SH-SY5Y (cell line): ENCODE measurements around the gene USP7.

Source experiments
- GATA2 ChIP-seq: IDR thresholded peaks from 2 replicates; pipeline ENCODE4 v1.6.1; 2011; ENCODE audit warnings: mild to moderate bottlenecking, low read depth, low read length
- GATA3 ChIP-seq: IDR thresholded peaks from 2 replicates; pipeline ENCODE4 v1.6.1; 2011; ENCODE audit warnings: low read depth, mild to moderate bottlenecking, low read length, moderate library complexity

GRCh38 chr16:8975039-8975438 lies 11.3 kb upstream of the USP7 start:
- TF ChIP-seq GATA2 (no peak), GATA3 (no peak)
